NCI-H1105 (cell line): ENCODE data around the gene NLK.
"Not testable (repeated sequence)": the region's sequence is repeated elsewhere in the genome, so short reads cannot be mapped to it uniquely, and the experiment has no call there.

Experiments
- DNase-seq: peaks from one replicate; lab custom pipeline; 2025; lab: John Stamatoyannopoulos, UW

Gene NLK

DNA sequence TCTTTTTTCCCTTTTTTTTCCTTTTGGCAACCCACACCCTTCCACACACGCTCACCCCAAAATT, at the start of gene NLK:
NLK (plus strand) TSS at position 21 of the 64 bp plus-strand sequence. CDS start 197 bp downstream, outside the sequence.
- DNase-seq = no peak

DNA sequence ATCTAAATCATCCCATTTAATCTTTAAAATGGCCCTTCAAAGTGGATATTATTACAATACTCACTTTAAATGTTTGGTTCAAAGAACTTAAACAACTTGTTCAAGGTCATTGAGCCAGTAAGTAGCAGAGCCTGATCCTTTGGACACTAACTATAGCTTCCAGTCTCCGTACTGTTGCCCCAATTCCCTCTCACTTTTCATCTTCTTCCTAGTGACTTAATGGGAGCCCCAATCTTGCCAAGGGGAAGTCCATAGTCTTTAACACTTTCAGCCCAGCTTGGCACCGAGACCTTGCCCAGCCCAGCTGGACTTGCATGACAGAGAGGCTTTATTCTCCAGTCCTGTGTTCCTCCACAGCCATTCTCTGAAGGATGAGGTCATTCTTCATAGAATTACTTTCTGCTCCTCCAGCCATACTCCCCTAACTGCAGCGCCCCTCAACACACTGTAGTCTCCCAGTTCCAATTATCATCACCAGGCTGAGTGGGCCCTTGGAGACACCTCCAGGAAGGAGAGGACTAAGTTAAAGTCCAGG, 49.2 kb upstream of the NLK start:
- DNase-seq = no peak

DNA sequence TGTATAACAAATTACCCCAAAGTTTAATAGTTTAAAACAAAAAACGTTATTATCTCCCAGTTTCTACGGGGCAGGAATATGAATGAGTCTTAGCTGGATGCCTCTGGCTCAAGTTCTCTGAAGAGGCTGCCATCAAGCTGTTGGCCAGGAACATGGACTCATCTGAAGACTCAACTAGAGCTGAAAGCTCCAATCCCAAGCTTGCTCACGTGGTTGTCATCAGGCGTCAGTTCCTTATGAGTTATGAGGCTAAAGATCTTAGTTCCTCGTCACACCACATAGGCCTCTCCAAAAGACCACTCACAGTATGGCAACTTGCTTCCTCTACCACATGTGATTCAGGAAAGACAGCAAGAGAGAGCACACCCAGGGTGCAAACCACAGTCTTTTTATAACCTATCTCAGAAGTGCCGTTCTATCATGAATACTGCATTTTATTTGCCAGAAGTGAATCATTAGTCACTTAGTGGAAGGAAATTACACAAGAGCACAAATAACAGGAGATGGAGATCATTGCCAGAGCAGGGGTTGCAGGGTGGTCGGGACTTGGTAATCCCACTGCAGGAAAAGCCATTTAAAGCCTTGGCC, 48.7 kb upstream of the NLK start:
- DNase-seq = no peak

GRCh38 chr17:27994586-27994985, 47.9 kb upstream of the NLK start:
- DNase-seq = no peak

DNA sequence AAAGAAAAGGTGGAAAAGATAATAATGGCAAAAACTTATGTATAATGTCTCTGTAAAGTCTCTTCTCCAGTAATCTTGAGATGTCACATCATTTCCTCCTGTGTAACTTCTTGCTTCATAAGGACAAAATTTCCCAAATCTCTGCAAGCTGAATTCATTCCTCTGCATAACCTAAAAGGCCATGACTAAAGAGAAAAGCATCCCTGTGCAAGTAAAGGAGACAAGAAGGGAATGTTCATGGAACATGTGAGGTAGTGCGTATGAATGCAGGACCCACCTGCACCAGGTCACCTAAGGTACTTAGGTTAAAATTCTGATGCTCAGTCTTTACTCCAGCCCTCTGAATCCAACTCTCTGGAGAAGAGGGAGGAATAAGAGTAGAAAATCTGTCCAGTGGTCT, 46.9 kb upstream of the NLK start:
- no peak for DNase-seq

- peak; percentile 41 for DNase-seq
Observed at GRCh38 chr17:27996202-27997043, 46.1 kb upstream of the NLK start.

DNA sequence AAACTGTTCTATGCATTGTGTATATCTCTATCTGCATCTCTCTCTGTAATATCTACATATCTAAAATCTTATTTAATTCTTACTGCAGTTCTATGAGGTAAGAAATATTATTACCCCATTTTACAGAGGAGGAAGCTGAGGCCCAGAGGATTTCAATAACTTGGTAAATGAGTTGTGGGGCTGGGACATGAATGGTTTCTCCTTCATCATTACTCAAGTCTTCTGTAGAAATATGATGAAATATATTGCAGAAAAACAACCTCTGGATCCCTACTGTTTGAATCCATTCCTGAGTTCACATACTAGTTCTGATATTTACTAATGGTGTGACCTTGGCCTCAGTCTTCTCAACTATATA, 45.5 kb upstream of the NLK start:
- no peak for DNase-seq

DNA sequence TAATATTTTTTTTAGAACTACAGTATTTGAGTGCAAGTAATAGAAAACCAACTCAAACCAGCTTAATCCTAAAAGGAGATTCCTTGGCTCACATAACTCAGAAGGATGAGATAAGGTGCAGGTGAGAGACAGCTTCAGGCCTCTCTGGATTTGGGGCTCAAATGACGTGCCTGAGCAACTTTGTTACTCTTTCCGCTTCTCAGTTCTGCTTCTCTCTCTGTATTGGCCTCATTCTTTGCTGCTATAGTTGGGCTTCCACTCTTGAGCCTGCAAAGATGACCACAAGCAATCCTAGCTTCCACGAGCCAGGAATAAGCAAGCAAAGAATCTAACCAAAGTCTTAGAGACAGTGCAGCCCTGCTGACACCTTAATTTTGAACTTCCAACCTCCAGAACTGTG, 45.0 kb upstream of the NLK start:
- DNase-seq = no peak

DNA sequence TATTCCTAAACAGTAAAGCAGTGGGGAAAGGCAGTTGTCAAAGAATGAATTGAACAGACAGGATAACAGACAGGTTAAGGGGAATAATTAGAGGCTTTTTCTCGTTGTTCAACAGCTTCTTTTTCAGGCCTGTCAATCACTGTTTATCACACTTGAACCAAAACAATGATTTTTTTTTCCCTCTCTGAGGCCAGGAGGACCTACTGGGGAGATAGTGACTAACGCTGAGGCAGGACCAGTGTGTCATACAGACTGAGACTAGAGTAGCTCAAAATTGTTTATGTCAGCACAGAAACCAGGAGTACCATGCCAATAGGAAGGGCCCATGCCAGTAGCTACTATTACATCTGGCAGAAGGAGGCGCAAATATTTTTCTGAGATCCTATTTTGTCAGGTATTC, 41.3 kb upstream of the NLK start:
- DNase-seq = no peak

DNA sequence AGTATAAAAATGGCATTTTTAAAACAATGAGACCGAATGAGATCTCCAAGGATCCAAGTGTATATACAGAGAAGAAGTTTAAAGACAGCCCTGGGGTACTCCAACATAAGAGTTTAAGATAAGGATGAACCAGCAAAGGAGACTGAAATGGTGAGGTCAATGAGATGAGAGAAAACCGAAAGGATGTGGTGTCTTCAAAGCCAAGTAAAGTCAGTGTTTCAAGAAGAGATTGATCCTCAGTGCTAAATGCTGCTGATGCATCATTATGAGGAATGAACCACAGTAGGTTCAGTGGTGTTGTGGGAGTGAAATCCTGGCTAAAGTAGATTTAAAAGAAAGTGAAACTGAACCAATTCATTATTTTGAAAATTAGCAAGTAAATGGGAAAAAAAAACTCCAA, 38.1 kb upstream of the NLK start:
- no peak for DNase-seq

DNA sequence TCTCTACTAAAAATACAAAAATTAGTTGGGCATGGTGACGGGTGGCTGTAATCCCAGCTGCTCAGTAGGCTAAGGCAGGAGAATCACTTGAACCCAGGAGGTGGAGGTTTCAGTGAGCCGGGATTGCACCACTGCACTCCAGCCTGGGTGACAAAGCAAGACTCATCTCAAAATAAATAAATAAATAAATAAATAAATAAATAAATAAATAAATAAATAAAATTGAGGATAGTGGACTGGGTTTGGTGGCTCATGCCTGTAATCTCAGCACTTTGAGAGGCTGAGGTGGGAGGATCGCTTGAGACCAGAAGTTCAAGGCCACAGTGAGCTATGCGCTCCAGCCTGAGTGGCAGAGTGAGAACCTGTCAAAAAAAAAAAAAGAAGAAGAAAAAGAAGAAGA, 34.6 kb upstream of the NLK start:
- not testable (repeated sequence) for DNase-seq

DNA sequence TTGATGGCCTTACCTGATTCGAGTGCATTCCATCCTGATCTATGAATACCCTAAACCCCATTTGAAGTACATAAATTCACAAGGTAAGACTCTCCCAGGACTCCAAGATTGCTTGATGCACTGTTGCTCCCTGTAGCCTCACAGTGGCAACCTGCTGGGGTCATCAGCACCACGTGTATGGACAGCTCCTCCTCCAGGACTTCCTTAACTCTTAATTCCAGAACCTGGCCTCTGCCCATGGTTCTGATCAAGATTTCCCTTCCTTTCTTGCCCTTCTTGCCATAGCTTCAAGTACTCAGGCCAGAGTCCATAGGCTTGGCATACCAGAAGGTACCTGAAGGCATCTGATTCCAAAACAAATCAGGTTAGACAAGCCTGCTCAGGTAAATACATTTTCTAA, 34.0 kb upstream of the NLK start:
- no peak for DNase-seq

DNA sequence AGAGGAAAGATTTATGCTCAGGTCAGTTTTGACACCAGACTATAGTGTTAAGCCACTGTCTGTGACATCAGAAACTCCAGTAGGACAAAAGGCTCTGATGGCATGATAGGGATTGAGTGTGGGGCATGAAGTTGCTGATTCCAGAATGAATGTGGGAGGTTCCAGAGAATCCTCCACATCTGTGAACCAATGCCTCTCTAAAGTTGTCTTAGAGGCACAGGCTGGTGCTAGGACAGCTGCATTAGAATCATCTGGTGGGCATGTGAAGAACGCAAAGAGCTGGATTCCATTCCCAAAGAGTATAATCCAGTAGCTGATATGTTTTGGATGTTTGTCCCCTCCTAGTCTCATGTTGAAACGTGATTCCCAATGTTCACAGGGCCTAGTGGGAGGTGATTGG, 32.1 kb upstream of the NLK start:
- no peak for DNase-seq

GRCh38 chr17:28018439-28019070, 23.9 kb upstream of the NLK start:
- DNase-seq = no peak

DNA sequence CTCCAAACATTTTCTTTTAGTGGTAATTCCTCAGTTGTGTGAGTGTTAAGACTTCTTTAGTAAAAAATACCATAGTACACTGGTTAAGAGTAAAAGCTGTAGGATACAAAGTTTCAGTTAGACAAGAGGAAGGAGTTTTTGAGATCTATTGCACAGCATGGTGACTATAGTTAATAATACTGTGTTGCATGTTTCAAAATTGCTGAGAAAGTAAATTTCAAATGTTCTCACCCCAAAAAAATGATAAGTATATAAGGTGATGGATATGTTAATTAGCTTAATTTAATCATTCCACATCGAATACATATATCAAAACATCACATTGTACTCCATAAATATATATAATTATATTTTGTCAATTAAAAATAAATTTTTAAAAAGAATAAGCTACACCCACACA, 22.0 kb upstream of the NLK start:
- DNase-seq = no peak

DNA sequence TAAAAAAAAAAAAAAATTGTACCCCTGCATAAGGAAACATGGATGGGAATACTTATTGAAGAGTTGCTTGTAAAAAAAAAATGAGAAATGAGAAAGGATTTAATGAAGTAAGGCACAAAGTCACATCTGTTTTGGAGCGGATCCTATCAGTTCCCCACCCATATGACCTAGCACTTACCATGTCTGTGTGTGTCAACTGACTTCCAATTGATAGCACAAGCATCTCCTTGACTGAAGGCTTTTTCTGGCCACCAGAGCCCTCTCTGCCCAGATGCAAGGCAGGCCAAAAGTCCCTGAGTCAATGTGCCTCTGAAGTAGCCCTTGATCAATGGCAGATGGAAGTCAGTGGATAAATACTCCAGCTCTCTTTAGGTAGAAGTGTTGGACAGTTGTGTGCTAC, 13.4 kb upstream of the NLK start:
- DNase-seq = no peak

- peak; percentile 19 for DNase-seq
Observed at GRCh38 chr17:28030386-28030785, 12.1 kb upstream of the NLK start.

GRCh38 chr17:28031174-28031573, 11.3 kb upstream of the NLK start:
- DNase-seq = no peak

GRCh38 chr17:28033972-28034714, 8.3 kb upstream of the NLK start:
- no peak for DNase-seq

- not testable (repeated sequence) for DNase-seq
Observed at GRCh38 chr17:28035452-28035851, 7.0 kb upstream of the NLK start.

DNA sequence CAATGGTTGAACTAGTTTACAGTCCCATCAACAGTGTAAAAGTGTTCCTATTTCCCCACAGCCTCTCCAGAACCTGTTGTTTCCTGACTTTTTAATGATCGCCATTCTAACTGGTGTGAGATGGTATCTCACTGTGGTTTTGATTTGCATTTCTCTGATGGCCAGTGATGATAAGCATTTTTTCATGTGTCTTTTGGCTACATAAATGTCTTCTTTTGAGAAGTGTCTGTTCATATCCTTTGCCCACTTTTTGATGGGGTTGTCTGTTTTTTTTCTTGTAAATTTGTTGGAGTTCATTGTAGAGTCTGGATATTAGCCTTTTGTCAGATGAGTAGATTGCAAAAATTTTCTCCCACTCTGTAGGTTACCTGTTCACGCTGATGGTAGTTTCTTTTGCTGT, 6.6 kb upstream of the NLK start:
- not testable (repeated sequence) for DNase-seq

- no peak for DNase-seq
Observed at GRCh38 chr17:28038802-28039201, 3.7 kb upstream of the NLK start.

DNA sequence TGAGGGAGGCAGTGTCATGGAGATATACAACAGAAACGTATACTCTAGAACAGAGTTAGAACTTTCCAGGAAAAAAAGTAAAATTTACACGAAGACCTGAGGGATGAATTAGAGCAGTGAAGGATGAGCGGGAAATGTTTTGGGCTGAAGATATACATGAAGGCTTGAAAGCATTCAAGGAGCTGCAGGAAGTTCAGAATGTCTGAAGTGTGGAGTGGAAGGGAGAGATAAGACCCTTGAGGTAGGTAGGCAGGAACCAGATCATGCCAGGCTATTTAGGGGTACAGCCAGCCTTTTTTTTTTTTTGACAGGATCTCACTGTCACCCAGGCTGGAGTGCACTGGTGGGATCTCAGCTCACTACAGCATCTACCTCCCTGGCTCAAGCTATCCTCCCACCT, 3.2 kb upstream of the NLK start:
- DNase-seq = no peak
